HG03575 (cell line): Measurements from ENCODE around the gene CALY.

Experiments
- ATAC-seq: cut with Tn5 transposase; IDR thresholded peaks from one replicate; pipeline ENCODE4 v1.9.1; 2021; ENCODE audit not compliant: unreplicated experiment, insufficient number of reproducible peaks, low FRiP score; ENCODE audit errors: extremely low read depth

The CALY gene

GRCh38 chr10:133318494-133319127 is 18.1 kb downstream of the CALY start:
- no peak for ATAC-seq

GRCh38 chr10:133316732-133317131 is 20.0 kb downstream of the CALY start:
- no peak for ATAC-seq

GRCh38 chr10:133316266-133316665 is 20.4 kb downstream of the CALY start:
- no peak for ATAC-seq

- no peak for ATAC-seq
These were observed 20.8 kb downstream of the CALY start for GRCh38 chr10:133315847-133316246.

- ATAC-seq: no peak
These were observed 21.8 kb downstream of the CALY start for GRCh38 chr10:133314911-133315310.

GRCh38 chr10:133313192-133313591 is 23.5 kb downstream of the CALY start:
- ATAC-seq: no peak

GRCh38 chr10:133312769-133313145 is 23.9 kb downstream of the CALY start:
- ATAC-seq: no peak

- no peak for ATAC-seq
These were observed 24.5 kb downstream of the CALY start for GRCh38 chr10:133312016-133312768.

GRCh38 chr10:133311570-133311969 is 25.1 kb downstream of the CALY start:
- ATAC-seq: no peak

GRCh38 chr10:133310789-133311188 is 25.9 kb downstream of the CALY start:
- ATAC-seq: no peak

- no peak for ATAC-seq
These were observed 26.3 kb downstream of the CALY start for GRCh38 chr10:133310399-133310755.

- ATAC-seq: no peak
These were observed 26.8 kb downstream of the CALY start for GRCh38 chr10:133309720-133310398.

GRCh38 chr10:133309100-133309719 is 27.5 kb downstream of the CALY start:
- peak; percentile 49 for ATAC-seq

GRCh38 chr10:133308421-133309099 is 28.1 kb downstream of the CALY start, which contains the start of the genes TUBGCP2 and ZNF511:
TSS of gene TUBGCP2 (minus strand) at chr10:133308872. CDS start at chr10:133302941, 5,931 bp downstream.
TSS of gene ZNF511 (plus strand) at chr10:133308914. CDS start at chr10:133308944, 30 bp downstream.
- ATAC-seq: peak; percentile 41

- no peak for ATAC-seq
These were observed 28.8 kb downstream of the CALY start for GRCh38 chr10:133307776-133308420.

GRCh38 chr10:133306941-133307379 is 29.7 kb downstream of the CALY start:
- no peak for ATAC-seq

GRCh38 chr10:133306097-133306476 is 30.6 kb downstream of the CALY start:
- ATAC-seq: no peak

GRCh38 chr10:133303206-133303605 is 33.5 kb downstream of the CALY start:
- no peak for ATAC-seq

GRCh38 chr10:133302230-133302629 is 34.5 kb downstream of the CALY start:
- ATAC-seq: no peak
